ENCODE data around the gene CFAP47. TPM values are rescaled to one million over a fixed set of nuclear protein-coding genes. Genes with fewer than 3 reads are reported as not detected.

CFAP47 gene
- total RNA-seq, 1 donor from 2014 or later = 0.17 TPM

DNA sequence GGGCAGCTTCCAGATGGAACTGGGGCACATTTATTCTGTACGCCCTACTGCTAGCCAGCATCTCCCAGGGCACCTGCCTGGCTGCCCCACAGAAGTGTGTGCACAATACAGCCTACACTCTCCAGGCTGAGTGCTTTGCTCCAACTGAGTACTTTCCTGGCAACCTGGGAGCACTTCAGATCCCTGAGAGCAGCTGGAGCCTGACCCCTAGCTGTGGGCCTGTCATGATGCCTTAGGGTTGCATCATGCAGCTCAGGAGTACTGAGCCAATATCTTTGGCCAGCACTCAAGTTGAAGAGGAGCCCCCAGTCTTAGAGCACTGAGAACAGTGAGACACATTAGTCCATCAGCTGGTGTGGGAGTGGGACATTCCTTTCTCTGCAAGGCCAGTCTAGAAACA lies 321.9 kb downstream of the CFAP47 start:
- no peak overlapping the region for H3K27ac Mint-ChIP-seq (ENCODE audit: unreplicated experiment)
- DNase-seq = no peak

DNA sequence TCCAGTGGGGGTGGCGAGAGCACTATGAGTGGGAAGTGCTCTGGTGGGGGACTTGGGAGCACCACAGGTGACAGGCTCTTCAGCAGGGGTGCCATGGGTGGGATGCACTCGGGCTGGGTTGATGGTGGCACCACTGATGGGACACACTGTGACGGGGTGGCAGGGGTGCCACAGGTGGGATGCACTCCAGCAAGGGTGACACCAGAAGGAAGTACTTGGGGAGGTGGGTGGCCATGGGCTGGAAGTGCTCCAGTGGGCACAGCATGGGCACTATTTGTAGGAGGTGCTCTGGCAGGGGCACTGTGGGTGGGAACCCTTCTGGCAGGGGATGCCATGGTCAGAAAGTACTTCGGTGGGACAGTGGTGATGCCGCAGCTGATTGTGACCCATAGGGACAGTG lies 346.6 kb downstream of the CFAP47 start:
- H3K4me3 Mint-ChIP-seq (ENCODE audit: unreplicated experiment) = no peak overlapping the region
- no peaks in the 10 kb centered on the region for H3K4me1 Mint-ChIP-seq (ENCODE audit: low read depth, unreplicated experiment)
- no peaks in the 10 kb centered on the region for H3K27me3 Mint-ChIP-seq (ENCODE audit: unreplicated experiment)
- no peak for DNase-seq
- no peaks in the 10 kb centered on the region for H3K36me3 Mint-ChIP-seq (ENCODE audit: unreplicated experiment)
- TF ChIP-seq, protein P1, sequence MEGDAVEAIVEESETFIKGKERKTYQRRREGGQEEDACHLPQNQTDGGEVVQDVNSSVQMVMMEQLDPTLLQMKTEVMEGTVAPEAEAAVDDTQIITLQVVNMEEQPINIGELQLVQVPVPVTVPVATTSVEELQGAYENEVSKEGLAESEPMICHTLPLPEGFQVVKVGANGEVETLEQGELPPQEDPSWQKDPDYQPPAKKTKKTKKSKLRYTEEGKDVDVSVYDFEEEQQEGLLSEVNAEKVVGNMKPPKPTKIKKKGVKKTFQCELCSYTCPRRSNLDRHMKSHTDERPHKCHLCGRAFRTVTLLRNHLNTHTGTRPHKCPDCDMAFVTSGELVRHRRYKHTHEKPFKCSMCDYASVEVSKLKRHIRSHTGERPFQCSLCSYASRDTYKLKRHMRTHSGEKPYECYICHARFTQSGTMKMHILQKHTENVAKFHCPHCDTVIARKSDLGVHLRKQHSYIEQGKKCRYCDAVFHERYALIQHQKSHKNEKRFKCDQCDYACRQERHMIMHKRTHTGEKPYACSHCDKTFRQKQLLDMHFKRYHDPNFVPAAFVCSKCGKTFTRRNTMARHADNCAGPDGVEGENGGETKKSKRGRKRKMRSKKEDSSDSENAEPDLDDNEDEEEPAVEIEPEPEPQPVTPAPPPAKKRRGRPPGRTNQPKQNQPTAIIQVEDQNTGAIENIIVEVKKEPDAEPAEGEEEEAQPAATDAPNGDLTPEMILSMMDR (IDR thresholded peaks at IDR 0.05; ENCODE audit: partially characterized antibody, unreplicated experiment) = no peak
- H3K27ac Mint-ChIP-seq (ENCODE audit: unreplicated experiment) = no peak overlapping the region
- H3K9me3 Mint-ChIP-seq (ENCODE audit: unreplicated experiment) = peaks cover 3% of the 10 kb centered on the region

More for the DNA sequence above, 321.9 kb downstream of the CFAP47 start:
- Mint-ChIP-seq H3K36me3 (ENCODE audit: unreplicated experiment) (no peaks in the 10 kb centered on the region), H3K27me3 (ENCODE audit: unreplicated experiment) (no peaks in the 10 kb centered on the region), H3K4me1 (ENCODE audit: low read depth, unreplicated experiment) (no peaks in the 10 kb centered on the region), H3K4me3 (ENCODE audit: unreplicated experiment) (no peak overlapping the region), H3K9me3 (ENCODE audit: unreplicated experiment) (no peaks in the 10 kb centered on the region)
- TF ChIP-seq, protein P1 (IDR thresholded peaks at IDR 0.05; ENCODE audit: partially characterized antibody, unreplicated experiment) = no peak

DNA sequence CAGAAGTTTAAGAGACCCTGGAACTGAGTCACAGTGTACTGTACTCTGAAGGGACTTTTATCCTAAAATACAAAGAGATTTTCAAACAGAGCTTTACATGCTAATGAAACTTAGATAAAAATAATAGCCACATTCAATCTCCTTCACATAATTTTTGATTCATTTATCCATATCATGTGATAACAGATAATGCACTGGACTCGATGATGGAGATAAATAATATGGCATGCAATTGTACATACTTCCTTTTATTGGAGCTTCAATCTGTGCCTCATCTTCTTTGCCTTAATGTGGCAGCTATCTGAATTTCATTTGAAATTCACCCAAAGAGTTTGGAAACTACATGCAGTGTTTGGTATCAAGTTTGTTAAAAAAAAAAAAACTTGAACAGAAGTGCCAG lies 390.6 kb downstream of the CFAP47 start:
- Mint-ChIP-seq H3K4me3 (ENCODE audit: unreplicated experiment) (no peak overlapping the region), H3K36me3 (ENCODE audit: unreplicated experiment) (no peaks in the 10 kb centered on the region), H3K27me3 (ENCODE audit: unreplicated experiment) (no peaks in the 10 kb centered on the region), H3K4me1 (ENCODE audit: low read depth, unreplicated experiment) (no peaks in the 10 kb centered on the region), H3K27ac (ENCODE audit: unreplicated experiment) (no peak overlapping the region), H3K9me3 (ENCODE audit: unreplicated experiment) (no peaks in the 10 kb centered on the region)
- TF ChIP-seq, protein P1 (IDR thresholded peaks at IDR 0.05; ENCODE audit: partially characterized antibody, unreplicated experiment) = no peak
- DNase-seq = no peak

DNA sequence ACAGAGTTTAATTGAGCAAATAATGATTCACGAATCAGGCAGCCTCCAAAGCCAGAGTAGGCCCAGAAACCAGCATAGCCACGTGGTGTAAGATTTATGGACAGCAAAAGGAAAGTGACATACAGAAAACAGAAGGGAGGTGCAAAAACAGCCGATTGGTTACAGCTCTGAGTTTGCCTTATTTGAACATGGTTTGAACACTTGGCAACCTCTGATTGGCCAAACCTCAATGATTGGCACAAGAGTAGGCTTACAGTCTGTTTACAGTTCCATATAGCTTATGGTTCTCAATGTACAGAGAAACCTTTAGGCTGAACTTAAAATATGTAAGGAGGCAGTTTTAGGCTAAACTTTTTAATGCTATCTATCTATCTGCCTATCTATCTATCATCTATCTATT lies 394.8 kb downstream of the CFAP47 start:
- H3K4me3 Mint-ChIP-seq (ENCODE audit: unreplicated experiment) = no peak overlapping the region
- no peak overlapping the region for H3K27ac Mint-ChIP-seq (ENCODE audit: unreplicated experiment)
- DNase-seq = no peak
- no peaks in the 10 kb centered on the region for H3K9me3 Mint-ChIP-seq (ENCODE audit: unreplicated experiment)
- TF ChIP-seq, protein P1 (IDR thresholded peaks at IDR 0.05; ENCODE audit: partially characterized antibody, unreplicated experiment) = no peak
- no peaks in the 10 kb centered on the region for H3K36me3 Mint-ChIP-seq (ENCODE audit: unreplicated experiment)
- no peaks in the 10 kb centered on the region for H3K27me3 Mint-ChIP-seq (ENCODE audit: unreplicated experiment)
- no peaks in the 10 kb centered on the region for H3K4me1 Mint-ChIP-seq (ENCODE audit: low read depth, unreplicated experiment)

DNA sequence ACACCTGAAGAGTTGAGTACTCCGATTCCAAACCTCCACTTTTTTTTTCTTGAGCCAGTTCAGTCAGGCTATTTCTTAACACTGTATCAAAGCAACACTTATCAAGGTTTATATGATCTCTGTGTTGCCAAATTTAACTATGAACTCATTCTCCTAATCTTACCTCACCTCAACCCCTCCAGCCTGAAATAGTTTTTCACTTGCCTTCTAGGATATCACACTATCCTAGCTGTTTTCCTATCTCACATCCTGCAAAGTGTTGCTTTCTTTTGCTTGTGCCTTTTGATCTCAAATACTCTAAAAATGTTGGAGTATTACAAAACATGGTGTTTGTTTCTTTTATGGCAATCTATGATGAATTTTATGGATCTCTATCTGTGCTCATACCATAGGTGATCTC lies 415.0 kb downstream of the CFAP47 start:
- H3K27me3 Mint-ChIP-seq (ENCODE audit: unreplicated experiment) = peaks cover 2% of the 10 kb centered on the region
- peaks cover 2% of the 10 kb centered on the region for H3K4me1 Mint-ChIP-seq (ENCODE audit: low read depth, unreplicated experiment)
- H3K4me3 Mint-ChIP-seq (ENCODE audit: unreplicated experiment) = no peak overlapping the region
- H3K27ac Mint-ChIP-seq (ENCODE audit: unreplicated experiment) = no peak overlapping the region
- DNase-seq = no peak
- H3K9me3 Mint-ChIP-seq (ENCODE audit: unreplicated experiment) = no peaks in the 10 kb centered on the region
- TF ChIP-seq, protein P1 (IDR thresholded peaks at IDR 0.05; ENCODE audit: partially characterized antibody, unreplicated experiment) = no peak
- H3K36me3 Mint-ChIP-seq (ENCODE audit: unreplicated experiment) = no peaks in the 10 kb centered on the region
